ENCODE results near the gene SNORC.

Gene SNORC

GRCh38 chr2:232883116-232883721 lies 13.2 kb downstream of the SNORC start:
- H3K79me2 ChIP-seq: no peaks in the 10 kb centered on the region
- no peak overlapping the region for H3K4me2 ChIP-seq (ENCODE audit: low read length)
- H3K9ac ChIP-seq: no peak overlapping the region
- no peaks in the 10 kb centered on the region for H3K4me1 ChIP-seq
- TF ChIP-seq CTCF (IDR thresholded peaks at IDR 0.05): no peak
- H3K9me3 ChIP-seq (ENCODE audit: control insufficient read depth, low read length): no peaks in the 10 kb centered on the region
- no peaks in the 10 kb centered on the region for H3K27me3 ChIP-seq (ENCODE audit: control insufficient read depth, insufficient read depth, low read length)
- H3K36me3 ChIP-seq (ENCODE audit: control insufficient read depth, insufficient read depth, low read length): no peaks in the 10 kb centered on the region
- H3K4me3 ChIP-seq (ENCODE audit: low read depth, low read length): no peak overlapping the region
- H2AFZ ChIP-seq: no peak overlapping the region
- no peak overlapping the region for H3K27ac ChIP-seq

DNA sequence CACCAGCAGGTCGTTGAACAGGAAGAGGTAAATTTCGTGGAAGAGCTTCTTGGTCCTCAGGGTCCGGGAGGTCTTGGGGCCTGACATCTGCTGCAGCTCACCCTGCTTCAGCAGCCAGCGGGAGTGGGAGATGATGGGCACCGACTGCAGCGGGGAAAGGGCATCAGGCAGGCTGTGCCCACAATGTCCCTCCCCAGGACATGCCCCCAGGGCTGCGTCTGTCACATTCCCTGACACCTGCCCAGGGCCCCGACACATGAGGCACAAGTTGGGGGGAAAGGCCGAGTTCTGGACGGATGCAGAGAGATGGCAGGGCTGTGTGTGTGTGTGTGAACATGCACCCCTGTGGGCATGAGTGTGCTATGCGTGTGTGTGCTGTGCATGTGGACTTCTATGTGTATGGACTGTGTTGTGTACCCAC lies 13.9 kb downstream of the SNORC start:
- H2AFZ ChIP-seq: no peak overlapping the region
- H3K9me3 ChIP-seq (ENCODE audit: control insufficient read depth, low read length): no peaks in the 10 kb centered on the region
- no peaks in the 10 kb centered on the region for H3K79me2 ChIP-seq
- H3K4me1 ChIP-seq: no peaks in the 10 kb centered on the region
- H3K4me3 ChIP-seq (ENCODE audit: low read depth, low read length): no peak overlapping the region
- H3K4me2 ChIP-seq (ENCODE audit: low read length): no peak overlapping the region
- no peaks in the 10 kb centered on the region for H3K27me3 ChIP-seq (ENCODE audit: control insufficient read depth, insufficient read depth, low read length)
- no peak overlapping the region for H3K27ac ChIP-seq
- TF ChIP-seq CTCF (IDR thresholded peaks at IDR 0.05): no peak
- H3K9ac ChIP-seq: no peak overlapping the region
- no peaks in the 10 kb centered on the region for H3K36me3 ChIP-seq (ENCODE audit: control insufficient read depth, insufficient read depth, low read length)

DNA sequence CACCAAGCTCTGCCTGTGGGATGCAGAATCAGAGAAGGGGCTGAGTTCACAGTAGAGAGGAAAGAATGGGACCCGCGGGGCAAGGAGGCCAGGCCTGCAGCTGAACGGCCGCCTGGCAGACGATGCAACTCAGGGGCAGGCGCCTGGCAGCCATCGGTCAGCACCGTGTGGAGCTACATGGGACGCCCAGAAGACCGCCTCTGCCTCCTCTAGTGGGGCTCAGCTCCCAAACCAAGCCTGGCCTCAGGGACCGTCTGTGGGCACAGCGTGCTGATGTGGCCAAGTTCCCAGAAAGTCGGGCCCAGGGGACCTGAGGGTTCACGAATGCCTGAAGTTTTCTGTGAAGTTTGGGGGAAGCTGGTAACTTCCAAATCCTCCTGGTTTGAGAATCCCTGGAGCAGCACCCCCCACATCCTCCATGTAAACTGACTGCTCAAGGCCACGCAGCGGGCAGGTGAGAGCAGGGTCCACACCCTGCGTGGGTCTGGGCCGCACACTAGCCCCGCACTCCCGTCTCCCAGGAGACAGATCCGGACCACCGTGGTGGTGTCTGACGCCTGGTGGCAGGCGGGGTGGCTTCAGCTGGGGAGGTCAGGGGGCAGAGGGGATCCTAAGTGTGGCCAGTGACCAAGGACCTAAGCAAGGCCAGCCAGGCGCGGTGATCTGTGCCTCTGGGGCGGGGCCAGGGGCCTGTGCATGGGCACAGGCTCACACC lies 14.6 kb downstream of the SNORC start:
- Histone ChIP-seq H3K4me3 (ENCODE audit: low read depth, low read length) (no peak overlapping the region), H3K27ac (no peak overlapping the region), H3K36me3 (ENCODE audit: control insufficient read depth, insufficient read depth, low read length) (no peaks in the 10 kb centered on the region), H3K4me1 (no peaks in the 10 kb centered on the region), H3K27me3 (ENCODE audit: control insufficient read depth, insufficient read depth, low read length) (no peaks in the 10 kb centered on the region), H3K9ac (no peak overlapping the region), H3K79me2 (no peaks in the 10 kb centered on the region), H3K9me3 (ENCODE audit: control insufficient read depth, low read length) (no peaks in the 10 kb centered on the region), H2AFZ (no peak overlapping the region), H3K4me2 (ENCODE audit: low read length) (no peak overlapping the region)
- TF ChIP-seq CTCF (IDR thresholded peaks at IDR 0.05): no peak

GRCh38 chr2:232885264-232885961 lies 15.3 kb downstream of the SNORC start:
- Histone ChIP-seq H3K4me3 (ENCODE audit: low read depth, low read length) (no peak overlapping the region), H3K4me1 (no peaks in the 10 kb centered on the region), H3K79me2 (no peaks in the 10 kb centered on the region), H3K9me3 (ENCODE audit: control insufficient read depth, low read length) (no peaks in the 10 kb centered on the region), H3K36me3 (ENCODE audit: control insufficient read depth, insufficient read depth, low read length) (no peaks in the 10 kb centered on the region), H3K9ac (no peak overlapping the region), H3K27ac (no peak overlapping the region), H3K27me3 (ENCODE audit: control insufficient read depth, insufficient read depth, low read length) (no peaks in the 10 kb centered on the region), H3K4me2 (ENCODE audit: low read length) (no peak overlapping the region), H2AFZ (no peak overlapping the region)
- no peak for TF ChIP-seq CTCF (IDR thresholded peaks at IDR 0.05)
